ENCODE measurements around the gene GCNT4. TPM values are rescaled to one million over a fixed set of nuclear protein-coding genes. Genes with fewer than 3 reads are reported as not detected.

GCNT4 gene
- total and polyA plus RNA-seq, 2 experiments from 2014 or later, result 2.5 to 5.4 TPM

GRCh38 chr5:75072061-75072460 lies 19.7 kb upstream of the GCNT4 start:
- no peaks in the 10 kb centered on the region for H3K79me2 ChIP-seq (replicated peaks; ENCODE audit: insufficient read depth)
- H3K4me3 ChIP-seq, result no peak overlapping the region
- no peaks in the 10 kb centered on the region for H4K20me1 ChIP-seq (replicated peaks; ENCODE audit: insufficient read depth)
- no peaks in the 10 kb centered on the region for H3K36me3 ChIP-seq (ENCODE audit: insufficient read depth)
- no peaks in the 10 kb centered on the region for H3F3A ChIP-seq (replicated peaks; ENCODE audit: low read depth)
- H3K4me1 ChIP-seq (ENCODE audit: insufficient read depth), result no peaks in the 10 kb centered on the region
- DNase-seq (ENCODE audit: low spot score) (no peak), ATAC-seq (no peak)
- no peaks in the 10 kb centered on the region for H3K4me1 Mint-ChIP-seq
- no peak overlapping the region for H3K27ac Mint-ChIP-seq
- H3K9me2 ChIP-seq (ENCODE audit: insufficient read depth), result no peaks in the 10 kb centered on the region; the same call in 1 of the 2 replicates
- H3K4me2 ChIP-seq, result no peak overlapping the region
- no peak overlapping the region for H3K27ac ChIP-seq (ENCODE audit: low read depth)
- no peak overlapping the region for H2AFZ ChIP-seq
- H3K9me3 Mint-ChIP-seq, result no peaks in the 10 kb centered on the region
- no peaks in the 10 kb centered on the region for H3K36me3 Mint-ChIP-seq (ENCODE audit: low read depth)
- H3K27me3 Mint-ChIP-seq (ENCODE audit: insufficient read depth, low read depth, poor library complexity), result no peaks in the 10 kb centered on the region
- H3K27me3 ChIP-seq (ENCODE audit: insufficient read depth), result no peaks in the 10 kb centered on the region
- TF ChIP-seq POLR2AphosphoS5 (IDR thresholded peaks at IDR 0.05; ENCODE audit: low read depth) (no peak), ZNF114 (CRISPR knock-in tag; IDR thresholded peaks at IDR 0.05) (no peak), ZNF462 (CRISPR knock-in tag; IDR thresholded peaks at IDR 0.05) (no peak), NANOG (IDR thresholded peaks at IDR 0.05; ENCODE audit: borderline replicate concordance) (no peak), CREB1 (CRISPR knock-in tag; IDR thresholded peaks at IDR 0.05; ENCODE audit: low read depth) (no peak), EZH2phosphoT487 (IDR thresholded peaks at IDR 0.05; ENCODE audit: unreplicated experiment) (no peak), CTCF (conservative IDR thresholded peaks at IDR 0.05; ENCODE audit: low read depth in 2 of 2) (no peak), EZH2 (IDR thresholded peaks at IDR 0.05; ENCODE audit: low read depth, unreplicated experiment) (no peak)
- H3K4me3 Mint-ChIP-seq, result no peak overlapping the region

Data from GM23338 (cell line).